PFSK-1 (cell line): Measurements from ENCODE around the gene ISYNA1.

Source experiments
- FOXP2 ChIP-seq: optimal IDR thresholded peaks from 2 replicates; pipeline ENCODE3; 2011; ENCODE audit warnings: borderline replicate concordance, control low read depth, inconsistent platforms; ENCODE audit not compliant: insufficient read depth; ENCODE audit errors: extremely low read length, extremely low read depth
- POLR2AphosphoS5 ChIP-seq: IDR thresholded peaks from 2 replicates; pipeline ENCODE4 v1.6.1; 2012; ENCODE audit warnings: low read depth, mild to moderate bottlenecking, control low read depth, low read length, moderate library complexity
- REST ChIP-seq, 2 experiments: IDR thresholded peaks; 2 replicates each; pipeline versions ENCODE4 v1.6.1 to v1.8.0; 2011 to 2012; ENCODE audit warnings: low read depth in 2 of 2, low read length in 2 of 2, control low read depth in 1 of 2, inconsistent platforms in 1 of 2, mild to moderate bottlenecking in 1 of 2, moderate library complexity in 1 of 2; ENCODE audit not compliant: insufficient read depth in 1 of 2
- SIN3A ChIP-seq: IDR thresholded peaks from 2 replicates; pipeline ENCODE4 v1.6.1; 2012; ENCODE audit warnings: mild to moderate bottlenecking, low read length, moderate library complexity, borderline replicate concordance; ENCODE audit not compliant: insufficient read depth
- TAF1 ChIP-seq: IDR thresholded peaks from 2 replicates; pipeline ENCODE4 v1.6.1; 2012; ENCODE audit warnings: low read length, control low read depth, borderline replicate concordance; ENCODE audit not compliant: insufficient read depth

The ISYNA1 gene

GRCh38 chr19:18423258-18424020, 14.5 kb downstream of the ISYNA1 start:
- TF ChIP-seq POLR2AphosphoS5: no peak
- TF ChIP-seq REST (IDR thresholded peaks at IDR 0.05; ENCODE audit: insufficient read depth in 1 of 2, low read depth in 2 of 2, low read length in 2 of 2): no peak
- TF ChIP-seq TAF1: no peak
- TF ChIP-seq FOXP2: no peak
- no peak for TF ChIP-seq SIN3A

GRCh38 chr19:18422530-18423191, 15.3 kb downstream of the ISYNA1 start:
- no peak for TF ChIP-seq REST (IDR thresholded peaks at IDR 0.05; ENCODE audit: insufficient read depth in 1 of 2, low read depth in 2 of 2, low read length in 2 of 2)
- no peak for TF ChIP-seq SIN3A
- no peak for TF ChIP-seq TAF1
- no peak for TF ChIP-seq FOXP2

- TF ChIP-seq TAF1: no peak
- no peak for TF ChIP-seq REST (IDR thresholded peaks at IDR 0.05; ENCODE audit: insufficient read depth in 1 of 2, low read depth in 2 of 2, low read length in 2 of 2)
- TF ChIP-seq FOXP2: no peak
- TF ChIP-seq SIN3A: no peak
- TF ChIP-seq POLR2AphosphoS5: no peak
Measured at GRCh38 chr19:18421371-18421959, 16.5 kb downstream of the ISYNA1 start.

- TF ChIP-seq TAF1: no peak
- TF ChIP-seq SIN3A: no peak
- no peak for TF ChIP-seq POLR2AphosphoS5
- TF ChIP-seq REST (IDR thresholded peaks at IDR 0.05; ENCODE audit: insufficient read depth in 1 of 2, low read depth in 2 of 2, low read length in 2 of 2): no peak
- no peak for TF ChIP-seq FOXP2
Measured at GRCh38 chr19:18420930-18421329, 17.0 kb downstream of the ISYNA1 start.
